ENCODE results near the gene OSBPL8.

OSBPL8 gene

GRCh38 chr12:76568130-76568529 lies 8.6 kb upstream of the OSBPL8 start:
- H3K4me1 ChIP-seq (ENCODE audit: control insufficient read depth, insufficient read depth, low read length): no peaks in the 10 kb centered on the region
- no peak for TF ChIP-seq ZNF223 (tag by site-specific recombination; IDR thresholded peaks at IDR 0.05)
- TF ChIP-seq ZBTB8A (tag by site-specific recombination; IDR thresholded peaks at IDR 0.05): no peak
- no peak for TF ChIP-seq ZBTB11 (tag by site-specific recombination; conservative IDR thresholded peaks at IDR 0.05; ENCODE audit: low read depth)
- TF ChIP-seq MEIS1 (CRISPR knock-in tag; IDR thresholded peaks at IDR 0.05; ENCODE audit: borderline replicate concordance): no peak
- no peak for TF ChIP-seq ELK4 (IDR thresholded peaks at IDR 0.05; ENCODE audit: borderline replicate concordance, low read depth, low read length)
- no peak for TF ChIP-seq ZNF510 (tag by site-specific recombination; IDR thresholded peaks at IDR 0.05; ENCODE audit: insufficient replicate concordance)
- TF ChIP-seq BCL6B (tag by site-specific recombination; IDR thresholded peaks at IDR 0.05): no peak
- ChIA-PET CTCF (interaction anchor here (0.5 kb wide), 1 partner anchor 458 kb away, joined by 3 read pairs; no protein-coding TSS in a partner anchor), POLR2A (no interaction called here)
- no peaks in the 10 kb centered on the region for H3K36me3 ChIP-seq (ENCODE audit: control insufficient read depth in 2 of 2, insufficient read depth in 1 of 2, low read length in 2 of 2)
- H3K4me3 ChIP-seq (ENCODE audit: low read depth, low read length): no peak overlapping the region
- H3K9me3 ChIP-seq (ENCODE audit: control insufficient read depth, insufficient read depth, low read depth, low read length): no peaks in the 10 kb centered on the region
- H3K27ac ChIP-seq (ENCODE audit: extremely low read depth, low read depth, low read length): no peak overlapping the region

GRCh38 chr12:76563061-76563460 lies 3.5 kb upstream of the OSBPL8 start:
- Histone ChIP-seq H3K36me3 (ENCODE audit: control insufficient read depth in 2 of 2, insufficient read depth in 1 of 2, low read length in 2 of 2) (no peaks in the 10 kb centered on the region), H3K4me3 (ENCODE audit: low read depth, low read length) (no peak overlapping the region), H3K4me1 (ENCODE audit: control insufficient read depth, insufficient read depth, low read length) (no peaks in the 10 kb centered on the region; the same call in 1 of the 2 replicates), H3K9me3 (ENCODE audit: control insufficient read depth, insufficient read depth, low read depth, low read length) (no peaks in the 10 kb centered on the region), H3K27ac (ENCODE audit: extremely low read depth, low read depth, low read length) (no peak overlapping the region)
- CTCF ChIA-PET: no interaction called here
- POLR2A ChIA-PET: no interaction called here
- TF ChIP-seq RBAK (tag by site-specific recombination; IDR thresholded peaks at IDR 0.05) (no peak), ZNF777 (tag by site-specific recombination; IDR thresholded peaks at IDR 0.05; ENCODE audit: borderline replicate concordance) (no peak), ZNF354C (tag by site-specific recombination; IDR thresholded peaks at IDR 0.05; ENCODE audit: borderline replicate concordance, low read depth) (no peak), SETDB1 (IDR thresholded peaks at IDR 0.05; ENCODE audit: insufficient read length, low read length) (no peak), ELK4 (IDR thresholded peaks at IDR 0.05; ENCODE audit: borderline replicate concordance, low read depth, low read length) (no peak), GLI2 (tag by site-specific recombination; IDR thresholded peaks at IDR 0.05; ENCODE audit: borderline replicate concordance, low read depth) (no peak), KLF7 (tag by site-specific recombination; IDR thresholded peaks at IDR 0.05; ENCODE audit: borderline replicate concordance) (no peak), REST (tag by site-specific recombination; IDR thresholded peaks at IDR 0.05) (no peak), TSHZ1 (tag by site-specific recombination; IDR thresholded peaks at IDR 0.05; ENCODE audit: borderline replicate concordance) (no peak), ZNF791 (tag by site-specific recombination; IDR thresholded peaks at IDR 0.05) (no peak)
- TF ChIP-seq, protein P1, sequence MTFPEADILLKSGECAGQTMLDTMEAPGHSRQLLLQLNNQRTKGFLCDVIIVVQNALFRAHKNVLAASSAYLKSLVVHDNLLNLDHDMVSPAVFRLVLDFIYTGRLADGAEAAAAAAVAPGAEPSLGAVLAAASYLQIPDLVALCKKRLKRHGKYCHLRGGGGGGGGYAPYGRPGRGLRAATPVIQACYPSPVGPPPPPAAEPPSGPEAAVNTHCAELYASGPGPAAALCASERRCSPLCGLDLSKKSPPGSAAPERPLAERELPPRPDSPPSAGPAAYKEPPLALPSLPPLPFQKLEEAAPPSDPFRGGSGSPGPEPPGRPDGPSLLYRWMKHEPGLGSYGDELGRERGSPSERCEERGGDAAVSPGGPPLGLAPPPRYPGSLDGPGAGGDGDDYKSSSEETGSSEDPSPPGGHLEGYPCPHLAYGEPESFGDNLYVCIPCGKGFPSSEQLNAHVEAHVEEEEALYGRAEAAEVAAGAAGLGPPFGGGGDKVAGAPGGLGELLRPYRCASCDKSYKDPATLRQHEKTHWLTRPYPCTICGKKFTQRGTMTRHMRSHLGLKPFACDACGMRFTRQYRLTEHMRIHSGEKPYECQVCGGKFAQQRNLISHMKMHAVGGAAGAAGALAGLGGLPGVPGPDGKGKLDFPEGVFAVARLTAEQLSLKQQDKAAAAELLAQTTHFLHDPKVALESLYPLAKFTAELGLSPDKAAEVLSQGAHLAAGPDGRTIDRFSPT (tag by site-specific recombination; IDR thresholded peaks at IDR 0.05): no peak

Data from HEK293 (cell line).